Tibial nerve (tissue), 4 donors: ENCODE measurements around the gene HOXA3. TPM values are rescaled to one million over a fixed set of nuclear protein-coding genes. Genes with fewer than 3 reads are reported as not detected.

ENCODE experiments used
- DNase-seq, 2 donors: peaks; one replicate each; pipeline ENCODE4 v3.0.0-alpha.2; 2019; ENCODE audit warnings: low spot score in 2 of 2
- H3K27ac ChIP-seq, 4 donors: fragments of 200-600 bp; sonication (generic) in 3 of 4; one replicate each; pipeline ENCODE4 v1.5.1; 2017 to 2019; ENCODE audit warnings: mild to moderate bottlenecking in 1 of 4
- H3K27me3 ChIP-seq, 2 donors: fragments of 200-600 bp; sonication (generic) in 1 of 2; one replicate each; pipeline versions ENCODE4 v1.5.1 to v1.6.0; 2017 to 2019
- H3K36me3 ChIP-seq, 3 donors: fragments of 200-600 bp; sonication (generic); one replicate each; pipeline ENCODE4 v1.5.1; 2018 to 2019
- H3K4me1 ChIP-seq, 4 donors: fragments of 200-600 bp; sonication (generic) in 3 of 4; one replicate each; pipeline ENCODE4 v1.5.1; 2017 to 2019
- H3K4me3 ChIP-seq, 4 donors: fragments of 200-600 bp; sonication (generic) in 3 of 4; one replicate each; pipeline ENCODE4 v1.5.1; 2017 to 2019; ENCODE audit warnings: mild to moderate bottlenecking in 1 of 4, moderate library complexity in 1 of 4
- H3K9me3 ChIP-seq, 4 donors: fragments of 200-600 bp; sonication (generic) in 3 of 4; one replicate each; pipeline ENCODE4 v1.5.1; 2017 to 2019
- CTCF ChIP-seq, 5 experiments: fragments of 200-600 bp in 3 of 5; fragments of 450-650 bp in 2 of 5; sonication (generic) in 3 of 5; IDR thresholded peaks; one replicate each; pipeline ENCODE4 v1.5.1; 2016 to 2019; ENCODE audit warnings: antibody characterized with exemption in 5 of 5, mild to moderate bottlenecking in 3 of 5, moderate library complexity in 2 of 5
- EP300 ChIP-seq, 2 donors: sonication (generic); formaldehyde crosslinking; IDR thresholded peaks; one replicate each; pipeline ENCODE4 v1.6.1; 2017; ENCODE audit warnings: antibody characterized with exemption in 2 of 2, mild to moderate bottlenecking in 1 of 2
- POLR2A ChIP-seq, 2 donors: fragments of 450-650 bp; IDR thresholded peaks; one replicate each; pipeline ENCODE4 v1.6.1; 2017; ENCODE audit warnings: antibody characterized with exemption in 2 of 2, mild to moderate bottlenecking in 2 of 2, moderate library complexity in 2 of 2
- WGBS, 2 donors: methylation state at CpG; one replicate each; pipeline ENCODE4 v1.1.5; 2018; 5-methylcytosine and 5-hydroxymethylcytosine counted together
- total RNA-seq, 4 donors: library from RNA; depleted of rRNA; stranded (reverse); fragments of >200 nt; gene quantifications; one replicate each; pipeline ENCODE4 v1.1.0, GENCODE V29; 2016

HOXA3 gene
- total RNA-seq, 4 donors from 2014 or later: 7.0 to 18.8 (median 8.7) TPM

- H3K36me3 ChIP-seq: peaks cover 0 to 25% (median 0%) of the 10 kb centered on the region in 3 donors
- peak overlapping the region in 1 of 4 donors; percentile 59 for H3K27ac ChIP-seq
- H3K9me3 ChIP-seq: no peaks in the 10 kb centered on the region
- DNase-seq: no peak
- no peak for TF ChIP-seq POLR2A (IDR thresholded peaks at IDR 0.05)
- TF ChIP-seq EP300 (IDR thresholded peaks at IDR 0.05): no peak
- no peak for TF ChIP-seq CTCF (IDR thresholded peaks at IDR 0.05)
- H3K4me1 ChIP-seq: peaks cover 0 to 56% (median 1%) of the 10 kb centered on the region in 4 donors
- H3K27me3 ChIP-seq: peaks cover 0 to 32% of the 10 kb centered on the region in 2 donors
- no peak overlapping the region for H3K4me3 ChIP-seq
- 61 to 62% methylated on average over 42 of the region's 42 CpGs for WGBS, 2 donors
These were observed 30.1 kb downstream of the HOXA3 start for GRCh38 chr7:27122077-27122910.

- H3K9me3 ChIP-seq: no peaks in the 10 kb centered on the region
- peaks cover 0 to 25% (median 0%) of the 10 kb centered on the region in 3 donors for H3K36me3 ChIP-seq
- peak overlapping the region in 1 of 4 donors; percentile 59 for H3K27ac ChIP-seq
- peaks cover 0 to 29% of the 10 kb centered on the region in 2 donors for H3K27me3 ChIP-seq
- H3K4me3 ChIP-seq: no peak overlapping the region
- peaks cover 0 to 60% (median 1%) of the 10 kb centered on the region in 4 donors for H3K4me1 ChIP-seq
- DNase-seq: no peak
- TF ChIP-seq CTCF (IDR thresholded peaks at IDR 0.05) (no peak), POLR2A (IDR thresholded peaks at IDR 0.05) (no peak), EP300 (IDR thresholded peaks at IDR 0.05) (no peak)
- 70 to 82% methylated on average over 7 of the region's 7 CpGs for WGBS, 2 donors
These were observed 30.7 kb downstream of the HOXA3 start for GRCh38 chr7:27121684-27122076.

- Histone ChIP-seq H3K36me3 (peaks cover 0 to 23% (median 0%) of the 10 kb centered on the region in 3 donors), H3K27ac (no peak overlapping the region), H3K27me3 (peaks cover 0 to 38% of the 10 kb centered on the region in 2 donors), H3K4me3 (no peak overlapping the region), H3K9me3 (no peaks in the 10 kb centered on the region), H3K4me1 (peaks cover 0 to 50% (median 1%) of the 10 kb centered on the region in 4 donors)
- TF ChIP-seq POLR2A (IDR thresholded peaks at IDR 0.05): no peak
- TF ChIP-seq EP300 (IDR thresholded peaks at IDR 0.05): no peak
- no peak for TF ChIP-seq CTCF (IDR thresholded peaks at IDR 0.05)
- 63 to 68% methylated on average over 1 of the region's 1 CpG for WGBS, 2 donors
- no peak for DNase-seq
These were observed 32.9 kb downstream of the HOXA3 start for GRCh38 chr7:27119412-27119911.

- H3K27me3 ChIP-seq: peaks cover 0 to 40% of the 10 kb centered on the region in 2 donors
- no peak for DNase-seq
- H3K9me3 ChIP-seq: no peaks in the 10 kb centered on the region
- TF ChIP-seq POLR2A (IDR thresholded peaks at IDR 0.05) (no peak), CTCF (IDR thresholded peaks at IDR 0.05) (no peak), EP300 (IDR thresholded peaks at IDR 0.05) (no peak)
- H3K4me1 ChIP-seq: peaks cover 0 to 52% (median 1%) of the 10 kb centered on the region in 4 donors
- H3K36me3 ChIP-seq: peaks cover 0 to 16% (median 0%) of the 10 kb centered on the region in 3 donors
- H3K27ac ChIP-seq: peak overlapping the region in 1 of 4 donors; percentile 29
- H3K4me3 ChIP-seq: no peak overlapping the region
- WGBS, 2 donors: 47 to 52% methylated on average over 3 of the region's 3 CpGs
These were observed 33.8 kb downstream of the HOXA3 start for GRCh38 chr7:27118580-27118979.
